MM.1S (cell line): ENCODE data around the gene TEX2.

Experiments
- DNase-seq: peaks from one replicate; pipeline ENCODE4 v3.0.0-alpha.2; 2015
- H2AFZ ChIP-seq: fragments of 300-600 bp; sonication (generic); 2 replicates; pipeline ENCODE4 v1.6.0; 2016; ENCODE audit warnings: antibody characterized with exemption, low read length
- H3F3A ChIP-seq: fragments of 300-600 bp; sonication (generic); 2 replicates; pipeline ENCODE4 v1.6.1; 2016; ENCODE audit warnings: mild to moderate bottlenecking, antibody characterized with exemption, low read length, moderate library complexity, mixed read lengths; ENCODE audit not compliant: insufficient read depth
- H3K27ac ChIP-seq: fragments of 300-600 bp; sonication (generic); 2 replicates; pipeline ENCODE4 v1.5.1; 2016; ENCODE audit warnings: mild to moderate bottlenecking, low read length
- H3K27me3 ChIP-seq: fragments of 300-600 bp; sonication (generic); replicated peaks from 2 replicates; pipeline ENCODE4 v1.6.0; 2016; ENCODE audit warnings: low read length; ENCODE audit not compliant: insufficient read depth
- H3K36me3 ChIP-seq: fragments of 300-600 bp; sonication (generic); replicated peaks from 2 replicates; pipeline ENCODE4 v1.6.1; 2016; ENCODE audit warnings: mild to moderate bottlenecking, low read length, mixed read lengths; ENCODE audit not compliant: insufficient read depth
- H3K4me1 ChIP-seq: fragments of 300-600 bp; sonication (generic); 2 replicates; pipeline ENCODE4 v1.6.1; 2016; ENCODE audit warnings: low read length, mixed read lengths
- H3K4me2 ChIP-seq: fragments of 300-600 bp; sonication (generic); 2 replicates; pipeline ENCODE4 v1.6.0; 2016; ENCODE audit warnings: low read depth, low read length
- H3K4me3 ChIP-seq: fragments of 300-600 bp; sonication (generic); 2 replicates; pipeline ENCODE4 v1.5.1; 2016; ENCODE audit warnings: low read length, mixed read lengths
- H3K79me2 ChIP-seq: fragments of 300-600 bp; sonication (generic); 2 replicates; pipeline ENCODE4 v1.6.1; 2016; ENCODE audit warnings: mixed run types, low read length, mixed read lengths
- H3K9ac ChIP-seq: fragments of 300-600 bp; sonication (generic); 2 replicates; pipeline ENCODE4 v1.6.1; 2016; ENCODE audit warnings: low read length, mixed read lengths
- H3K9me2 ChIP-seq: fragments of 300-600 bp; sonication (generic); replicated peaks from 2 replicates; pipeline ENCODE4 v1.6.1; 2016; ENCODE audit warnings: mild to moderate bottlenecking, low read length, mixed read lengths; ENCODE audit not compliant: insufficient read depth
- H3K9me3 ChIP-seq: fragments of 300-600 bp; sonication (generic); replicated peaks from 2 replicates; pipeline ENCODE4 v1.6.1; 2016; ENCODE audit warnings: mild to moderate bottlenecking, low read length, mixed read lengths; ENCODE audit not compliant: insufficient read depth
- H4K20me1 ChIP-seq: fragments of 300-600 bp; sonication (generic); 2 replicates; pipeline ENCODE4 v1.6.1; 2016; ENCODE audit warnings: mild to moderate bottlenecking, low read length, moderate library complexity, mixed read lengths; ENCODE audit not compliant: insufficient read depth
- CTCF ChIP-seq: fragments of 300-600 bp; sonication (generic); IDR thresholded peaks from 2 replicates; pipeline ENCODE4 v1.5.1; 2016; ENCODE audit warnings: antibody characterized with exemption, low read length, mixed read lengths
- EZH2 ChIP-seq: fragments of 300-600 bp; sonication (generic); optimal IDR thresholded peaks from 2 replicates; pipeline ENCODE3; 2017; ENCODE audit warnings: low read depth, mild to moderate bottlenecking, antibody characterized with exemption, low read length, mixed read lengths
- EZH2phosphoT487 ChIP-seq: fragments of 300-600 bp; sonication (generic); IDR thresholded peaks from 2 replicates; pipeline ENCODE4 v1.6.1; 2018; ENCODE audit warnings: antibody characterized with exemption, low read length

The TEX2 gene

DNA sequence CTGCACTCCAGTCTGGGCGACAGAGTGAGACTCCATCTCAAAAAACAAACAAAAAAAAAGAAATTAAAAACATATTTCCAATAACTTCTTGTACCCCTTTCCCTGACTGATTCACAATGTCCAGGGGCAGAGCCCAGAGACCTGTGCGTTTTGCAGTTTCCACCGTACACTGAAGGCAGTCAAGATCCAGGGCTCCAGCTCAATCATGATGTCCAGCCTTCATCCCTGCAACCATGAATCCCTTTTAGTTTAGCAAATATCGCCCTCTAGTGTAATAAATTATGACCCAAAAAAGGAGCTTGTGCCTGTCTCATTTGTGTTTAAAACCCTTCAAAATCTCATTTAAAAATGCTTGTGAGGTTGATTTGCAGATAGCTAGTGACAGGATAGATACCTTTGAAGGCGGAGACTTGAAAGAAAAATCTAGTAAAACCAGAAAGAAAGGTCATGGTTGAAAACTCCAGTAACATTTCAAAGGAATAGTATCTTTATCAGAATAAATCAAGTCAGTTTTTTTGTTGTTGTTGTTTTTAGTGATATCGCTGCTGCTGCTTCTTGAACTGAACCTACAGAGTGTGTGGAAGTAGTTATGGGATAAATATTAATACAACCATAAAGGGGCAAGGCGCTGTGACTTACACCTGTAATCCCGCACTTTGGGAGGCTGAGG, 129.4 kb downstream of the TEX2 start:
- H3K9ac ChIP-seq, result no peak overlapping the region
- DNase-seq, result peak; percentile 80
- H3K27me3 ChIP-seq, result no peaks in the 10 kb centered on the region
- H3K79me2 ChIP-seq, result peaks cover 24% of the 10 kb centered on the region
- H3K9me2 ChIP-seq, result no peaks in the 10 kb centered on the region
- no peak overlapping the region for H3K4me3 ChIP-seq
- H4K20me1 ChIP-seq, result peaks cover 4% of the 10 kb centered on the region; the same call in 1 of the 2 replicates
- H3K36me3 ChIP-seq, result no peaks in the 10 kb centered on the region
- peaks cover 21% of the 10 kb centered on the region for H3K4me1 ChIP-seq
- peak; percentile 72 for TF ChIP-seq CTCF
- no peak for TF ChIP-seq EZH2
- no peak overlapping the region for H3K4me2 ChIP-seq
- peaks cover 31% of the 10 kb centered on the region for H3F3A ChIP-seq
- no peak overlapping the region for H3K27ac ChIP-seq
- H3K9me3 ChIP-seq, result no peaks in the 10 kb centered on the region
- H2AFZ ChIP-seq, result no peak overlapping the region

- peak overlapping the region; percentile 83; the same call in 1 of the 2 replicates for H3K9ac ChIP-seq
- peak; percentile 73 for DNase-seq
- TF ChIP-seq EZH2phosphoT487, result no peak
- TF ChIP-seq EZH2, result no peak
- no peak for TF ChIP-seq CTCF
- H3K9me3 ChIP-seq, result no peaks in the 10 kb centered on the region
- peak overlapping the region; percentile 91 for H3K27ac ChIP-seq
- peak overlapping the region; percentile 62; the same call in 1 of the 2 replicates for H3K4me3 ChIP-seq
- H3K36me3 ChIP-seq, result no peaks in the 10 kb centered on the region
- peaks cover 4% of the 10 kb centered on the region for H4K20me1 ChIP-seq
- H3K4me2 ChIP-seq, result peak overlapping the region; percentile 85
- H3F3A ChIP-seq, result peaks cover 46% of the 10 kb centered on the region
- no peaks in the 10 kb centered on the region for H3K9me2 ChIP-seq
- H3K4me1 ChIP-seq, result peaks cover 21% of the 10 kb centered on the region
- peaks cover 44% of the 10 kb centered on the region for H3K79me2 ChIP-seq
- H2AFZ ChIP-seq, result 0 out of 2 replicates have a peak overlapping the region, but pooled peaks have one; percentile 4
- no peaks in the 10 kb centered on the region for H3K27me3 ChIP-seq
These were observed 131.3 kb downstream of the TEX2 start for GRCh38 chr17:64131606-64132270.

DNA sequence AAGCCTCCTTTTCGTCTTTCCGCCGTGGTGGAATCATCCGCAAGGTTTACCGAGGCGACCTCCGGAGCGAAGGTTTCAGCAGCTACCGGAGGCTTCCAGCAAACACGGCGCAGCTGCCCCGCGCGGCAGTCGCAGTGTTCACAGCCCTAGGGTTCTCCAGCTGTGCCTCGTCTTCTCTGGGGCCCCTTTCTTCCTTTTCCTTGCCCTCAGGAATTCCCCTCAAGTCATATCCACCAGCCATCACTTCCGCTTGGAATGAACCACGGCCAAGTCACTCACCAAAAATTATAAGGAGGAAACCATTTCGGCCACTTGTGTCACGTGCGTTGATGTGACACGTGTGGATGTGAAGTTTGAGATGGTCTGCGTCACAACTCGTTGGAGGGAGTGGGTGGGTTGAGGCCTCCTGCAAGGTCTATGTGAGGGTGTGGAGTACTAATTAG, 132.5 kb downstream of the TEX2 start:
- TF ChIP-seq EZH2 (no peak), CTCF (no peak), EZH2phosphoT487 (no peak)
- Histone ChIP-seq H2AFZ (0 out of 2 replicates have a peak overlapping the region, but pooled peaks have one; percentile 11), H3K9me3 (no peaks in the 10 kb centered on the region), H3F3A (peaks cover 58% of the 10 kb centered on the region), H3K9me2 (no peaks in the 10 kb centered on the region), H4K20me1 (peaks cover 4% of the 10 kb centered on the region), H3K27ac (peak overlapping the region; percentile 91), H3K4me3 (peak overlapping the region; percentile 62), H3K9ac (peak overlapping the region; percentile 83), H3K27me3 (no peaks in the 10 kb centered on the region), H3K79me2 (peaks cover 55% of the 10 kb centered on the region), H3K36me3 (no peaks in the 10 kb centered on the region), H3K4me1 (peaks cover 21% of the 10 kb centered on the region), H3K4me2 (peak overlapping the region; percentile 85)
- no peak for DNase-seq
